ENCODE data around the gene PHKB. TPM values are rescaled to one million over a fixed set of nuclear protein-coding genes. Genes with fewer than 3 reads are reported as not detected.
A peak's percentile ranks its signal among the peaks of the same experiment; 100 is the strongest.

Gene PHKB
- total RNA-seq, 2 donors from 2014 or later = 32.7 to 46.7 TPM

- DNase-seq (ENCODE audit: low spot score) = no peak
- no peak overlapping the region for H3K27ac Mint-ChIP-seq
- H3K9me3 Mint-ChIP-seq = no peaks in the 10 kb centered on the region
- H3K4me1 Mint-ChIP-seq (ENCODE audit: low read depth in 2 of 2) = no peaks in the 10 kb centered on the region
- peaks cover 0 to 20% of the 10 kb centered on the region in 2 donors for H3K27me3 Mint-ChIP-seq
- no peak for ATAC-seq
- H3K4me3 Mint-ChIP-seq = no peak overlapping the region
- no peaks in the 10 kb centered on the region for H3K36me3 Mint-ChIP-seq
These were observed 260.0 kb downstream of the PHKB start for GRCh38 chr16:47721006-47721637.

GRCh38 chr16:47722046-47722445 is 260.9 kb downstream of the PHKB start:
- no peaks in the 10 kb centered on the region for H3K36me3 Mint-ChIP-seq
- no peaks in the 10 kb centered on the region for H3K4me1 Mint-ChIP-seq (ENCODE audit: low read depth in 2 of 2)
- DNase-seq (ENCODE audit: low spot score) (no peak), ATAC-seq (no peak)
- no peak overlapping the region for H3K27ac Mint-ChIP-seq
- no peaks in the 10 kb centered on the region for H3K9me3 Mint-ChIP-seq
- H3K4me3 Mint-ChIP-seq = no peak overlapping the region
- peaks cover 0 to 26% of the 10 kb centered on the region in 2 donors for H3K27me3 Mint-ChIP-seq

- Mint-ChIP-seq H3K27me3 (peaks cover 0 to 26% of the 10 kb centered on the region in 2 donors), H3K4me3 (no peak overlapping the region), H3K9me3 (no peaks in the 10 kb centered on the region), H3K36me3 (no peaks in the 10 kb centered on the region), H3K27ac (no peak overlapping the region), H3K4me1 (ENCODE audit: low read depth in 2 of 2) (no peaks in the 10 kb centered on the region)
- no peak for DNase-seq (ENCODE audit: low spot score)
- ATAC-seq = no peak
These were observed 263.1 kb downstream of the PHKB start for GRCh38 chr16:47724115-47724785.

GRCh38 chr16:47725188-47725695 is 264.1 kb downstream of the PHKB start:
- Mint-ChIP-seq H3K27me3 (peaks cover 2 to 26% of the 10 kb centered on the region in 2 donors), H3K4me1 (ENCODE audit: low read depth in 2 of 2) (no peaks in the 10 kb centered on the region), H3K9me3 (no peaks in the 10 kb centered on the region), H3K36me3 (no peaks in the 10 kb centered on the region), H3K4me3 (no peak overlapping the region), H3K27ac (no peak overlapping the region)
- DNase-seq (ENCODE audit: low spot score) (no peak), ATAC-seq (no peak)

- Mint-ChIP-seq H3K9me3 (no peaks in the 10 kb centered on the region), H3K4me1 (ENCODE audit: low read depth in 2 of 2) (no peaks in the 10 kb centered on the region), H3K36me3 (no peaks in the 10 kb centered on the region), H3K27me3 (peaks cover 2 to 26% of the 10 kb centered on the region in 2 donors), H3K4me3 (no peak overlapping the region), H3K27ac (no peak overlapping the region)
- ATAC-seq = no peak
- DNase-seq (ENCODE audit: low spot score) = no peak
These were observed 265.0 kb downstream of the PHKB start for GRCh38 chr16:47726031-47726675.

- Mint-ChIP-seq H3K27me3 (peaks cover 2 to 20% of the 10 kb centered on the region in 2 donors), H3K9me3 (no peaks in the 10 kb centered on the region), H3K36me3 (no peaks in the 10 kb centered on the region), H3K4me1 (ENCODE audit: low read depth in 2 of 2) (peaks cover 0 to 4% of the 10 kb centered on the region in 2 donors), H3K27ac (no peak overlapping the region), H3K4me3 (no peak overlapping the region)
- DNase-seq (ENCODE audit: low spot score) (no peak), ATAC-seq (no peak)
These were observed 266.0 kb downstream of the PHKB start for GRCh38 chr16:47727131-47727530.

- Mint-ChIP-seq H3K27ac (no peak overlapping the region), H3K9me3 (no peaks in the 10 kb centered on the region), H3K4me3 (no peak overlapping the region), H3K27me3 (peaks cover 5 to 14% of the 10 kb centered on the region in 2 donors), H3K36me3 (no peaks in the 10 kb centered on the region), H3K4me1 (ENCODE audit: low read depth in 2 of 2) (peaks cover 0 to 12% of the 10 kb centered on the region in 2 donors)
- DNase-seq (ENCODE audit: low spot score) = no peak
- no peak for ATAC-seq
These were observed 267.1 kb downstream of the PHKB start for GRCh38 chr16:47728205-47728604.

GRCh38 chr16:47729701-47730100 is 268.6 kb downstream of the PHKB start:
- Mint-ChIP-seq H3K27me3 (peaks cover 5 to 14% of the 10 kb centered on the region in 2 donors), H3K36me3 (no peaks in the 10 kb centered on the region), H3K4me3 (no peak overlapping the region), H3K9me3 (no peaks in the 10 kb centered on the region), H3K4me1 (ENCODE audit: low read depth in 2 of 2) (peaks cover 0 to 12% of the 10 kb centered on the region in 2 donors), H3K27ac (no peak overlapping the region)
- DNase-seq (ENCODE audit: low spot score) = no peak
- no peak for ATAC-seq

GRCh38 chr16:47731252-47731651 is 270.1 kb downstream of the PHKB start:
- Mint-ChIP-seq H3K4me3 (no peak overlapping the region), H3K27ac (no peak overlapping the region), H3K9me3 (no peaks in the 10 kb centered on the region), H3K27me3 (peaks cover 5% of the 10 kb centered on the region in 2 donors), H3K36me3 (no peaks in the 10 kb centered on the region), H3K4me1 (ENCODE audit: low read depth in 2 of 2) (peaks cover 0 to 12% of the 10 kb centered on the region in 2 donors)
- DNase-seq (ENCODE audit: low spot score) = no peak
- ATAC-seq = no peak

GRCh38 chr16:47732122-47732521 is 271.0 kb downstream of the PHKB start:
- Mint-ChIP-seq H3K4me3 (no peak overlapping the region), H3K27ac (no peak overlapping the region)

GRCh38 chr16:47732523-47733111 is 271.5 kb downstream of the PHKB start:
- no peaks in the 10 kb centered on the region for H3K36me3 Mint-ChIP-seq
- peak overlapping the region; percentile 44 for H3K4me3 Mint-ChIP-seq
- peaks cover 0 to 12% of the 10 kb centered on the region in 2 donors for H3K4me1 Mint-ChIP-seq (ENCODE audit: low read depth in 2 of 2)
- peak; percentile 79 to 91 for ATAC-seq
- no peaks in the 10 kb centered on the region for H3K9me3 Mint-ChIP-seq
- peaks cover 0 to 5% of the 10 kb centered on the region in 2 donors for H3K27me3 Mint-ChIP-seq
- peak overlapping the region in 1 of 2 donors; percentile 7 for H3K27ac Mint-ChIP-seq
- no peak for DNase-seq (ENCODE audit: low spot score)

More at GRCh38 chr16:47732122-47732521, 271.0 kb downstream of the PHKB start:
- peaks cover 0 to 5% of the 10 kb centered on the region in 2 donors for H3K27me3 Mint-ChIP-seq
- H3K4me1 Mint-ChIP-seq (ENCODE audit: low read depth in 2 of 2) = peaks cover 0 to 12% of the 10 kb centered on the region in 2 donors
- no peak for ATAC-seq
- DNase-seq (ENCODE audit: low spot score) = no peak
- no peaks in the 10 kb centered on the region for H3K36me3 Mint-ChIP-seq
- H3K9me3 Mint-ChIP-seq = no peaks in the 10 kb centered on the region

- Mint-ChIP-seq H3K27me3 (peaks cover 0 to 5% of the 10 kb centered on the region in 2 donors), H3K9me3 (peaks cover 2% of the 10 kb centered on the region), H3K27ac (no peak overlapping the region), H3K36me3 (peaks cover 5% of the 10 kb centered on the region), H3K4me3 (no peak overlapping the region), H3K4me1 (ENCODE audit: low read depth in 2 of 2) (peaks cover 0 to 12% of the 10 kb centered on the region in 2 donors)
- DNase-seq (ENCODE audit: low spot score) (no peak), ATAC-seq (no peak)
These were observed 273.1 kb downstream of the PHKB start for GRCh38 chr16:47734081-47734857.

- H3K27me3 Mint-ChIP-seq = peaks cover 0 to 3% of the 10 kb centered on the region in 2 donors
- no peak for ATAC-seq
- peaks cover 10% of the 10 kb centered on the region for H3K36me3 Mint-ChIP-seq
- H3K27ac Mint-ChIP-seq = no peak overlapping the region
- peaks cover 2% of the 10 kb centered on the region for H3K9me3 Mint-ChIP-seq
- no peak for DNase-seq (ENCODE audit: low spot score)
- peaks cover 0 to 12% of the 10 kb centered on the region in 2 donors for H3K4me1 Mint-ChIP-seq (ENCODE audit: low read depth in 2 of 2)
- H3K4me3 Mint-ChIP-seq = no peak overlapping the region
These were observed 274.0 kb downstream of the PHKB start for GRCh38 chr16:47734987-47735594.

Measured in natural killer cell treated with Interleukin-12 subunit alpha and Interleukin-12 subunit beta and Interleukin-15 and Interleukin-18, amount 100 ng/mL, for 72 hours (primary cell).